Common myeloid progenitor, CD34-positive (primary cell): ENCODE measurements around the gene TBRG4. TPM values are rescaled to one million over a fixed set of nuclear protein-coding genes. Genes with fewer than 3 reads are reported as not detected.

Experiments
- CTCF ChIA-PET: fragments of 350-600 bp; sonication (Branson Sonifier 250); formaldehyde crosslinking; loops from one replicate; lab custom pipeline; 2021; ENCODE audit warnings: antibody characterized with exemption; lab: Charles Lee
- POLR2A ChIA-PET: fragments of 350-600 bp; sonication (Branson Sonifier 250); formaldehyde crosslinking; loops from one replicate; lab custom pipeline; 2021; ENCODE audit warnings: antibody characterized with exemption; lab: Charles Lee
- DNase-seq, 3 donors: peaks; one replicate each; pipeline versions ENCODE4 v3.0.0 to v3.0.0-alpha.2; 2013
- H3K27ac ChIP-seq, 2 experiments: 1 replicate in 1 of 2; 2 replicates in 1 of 2; pipeline ENCODE4 v1.7.0; 2013; ENCODE audit warnings: inconsistent platforms in 2 of 2, low read length in 2 of 2, mild to moderate bottlenecking in 2 of 2, low read depth in 1 of 2, moderate library complexity in 1 of 2; ENCODE audit not compliant: severe bottlenecking in 2 of 2, insufficient read depth in 1 of 2, poor library complexity in 1 of 2
- H3K27me3 ChIP-seq, 5 experiments: replicated peaks in 2 of 5; 1 replicate in 3 of 5; 2 replicates in 2 of 5; pipeline versions ENCODE4 v1.6.1 to v1.7.0; 2013; ENCODE audit warnings: low read length in 4 of 5, mild to moderate bottlenecking in 2 of 5, moderate library complexity in 2 of 5, inconsistent platforms in 1 of 5; ENCODE audit not compliant: insufficient read depth in 5 of 5, control insufficient read depth in 4 of 5
- H3K36me3 ChIP-seq, 4 experiments: 1 replicate in 2 of 4; 2 replicates in 2 of 4; pipeline versions ENCODE4 v1.6.1 to v1.7.0; 2013; ENCODE audit warnings: low read length in 3 of 4, control low read depth in 1 of 4, mild to moderate bottlenecking in 1 of 4; ENCODE audit not compliant: control insufficient read depth in 4 of 4, insufficient read depth in 4 of 4
- H3K4me1 ChIP-seq, 4 experiments: 1 replicate in 3 of 4; 2 replicates in 1 of 4; pipeline versions ENCODE4 v1.6.1 to v1.7.1; 2013; ENCODE audit warnings: low read length in 3 of 4, mild to moderate bottlenecking in 3 of 4, control low read depth in 1 of 4, inconsistent platforms in 1 of 4, moderate library complexity in 1 of 4; ENCODE audit not compliant: control insufficient read depth in 4 of 4, insufficient read depth in 4 of 4; ENCODE audit errors: control extremely low read depth in 1 of 4
- H3K4me3 ChIP-seq, 7 experiments: 1 replicate in 4 of 7; 2 replicates in 3 of 7; pipeline versions ENCODE4 v1.5.1 to v1.7.0; 2013; ENCODE audit warnings: mild to moderate bottlenecking in 7 of 7, low read length in 6 of 7, moderate library complexity in 6 of 7, inconsistent platforms in 2 of 7, low read depth in 2 of 7, control low read depth in 1 of 7; ENCODE audit not compliant: insufficient read depth in 4 of 7, control insufficient read depth in 1 of 7; ENCODE audit errors: extremely low read depth in 1 of 7
- H3K9me3 ChIP-seq, 5 experiments: 1 replicate in 4 of 5; 2 replicates in 1 of 5; pipeline versions ENCODE4 v1.6.1 to v1.7.1; 2013; ENCODE audit warnings: low read length in 4 of 5, mild to moderate bottlenecking in 2 of 5, inconsistent platforms in 1 of 5, low read depth in 1 of 5, moderate library complexity in 1 of 5; ENCODE audit not compliant: control insufficient read depth in 4 of 5, insufficient read depth in 2 of 5; ENCODE audit errors: control extremely low read depth in 1 of 5
- WGBS: methylation state at CpG from one replicate; pipeline ENCODE4 v1.1.5; 2013; ENCODE audit not compliant: insufficient coverage; 5-methylcytosine and 5-hydroxymethylcytosine counted together
- polyA plus RNA-seq: library from polyadenylated mRNA; unstranded; fragments of 120-200 nt; gene quantifications from one replicate; pipeline ENCODE4 v1.2.1, GENCODE V29; 2013

Gene TBRG4
- polyA plus RNA-seq = 32.1 TPM

GRCh38 chr7:45111298-45112223 is at the start of gene TBRG4:
Gene TBRG4 (minus strand): TSS chr7:45111697. CDS start chr7:45109237, 2,460 bp downstream.
- 0% methylated on average over 60 of the region's 64 CpGs for WGBS

GRCh38 chr7:45161138-45161537 is 49.6 kb upstream of the TBRG4 start:
- Histone ChIP-seq H3K36me3 (no peaks in the 10 kb centered on the region), H3K4me3 (no peak overlapping the region), H3K4me1 (peaks cover 0 to 8% (median 3%) of the 10 kb centered on the region in 4 experiments), H3K27ac (no peak overlapping the region), H3K9me3 (peaks cover 0 to 12% (median 6%) of the 10 kb centered on the region in 5 experiments), H3K27me3 (peaks cover 0 to 34% (median 24%) of the 10 kb centered on the region in 5 experiments)
- POLR2A ChIA-PET = no interaction called here
- 92% methylated on average over 2 of the region's 4 CpGs for WGBS
- DNase-seq = no peak
- CTCF ChIA-PET = interaction anchor here (1.7 to 2.0 kb wide), 2 partner anchors 17 to 98 kb away, joined by 5 to 6 read pairs; no protein-coding TSS in a partner anchor

More at GRCh38 chr7:45111298-45112223, at the start of gene TBRG4:
- DNase-seq = peak; percentile 97 to 98 (median 98)
- peaks cover 3 to 29% (median 22%) of the 10 kb centered on the region in 4 experiments for H3K4me1 ChIP-seq
- peak within 1 kb of the TSS; percentile 94 to 99 for H3K27ac ChIP-seq
- peak within 1 kb of the TSS; percentile 65 to 99 (median 90) for H3K4me3 ChIP-seq
- POLR2A ChIA-PET = interaction anchor here (0.6 to 1.7 kb wide), 11 partner anchors 8 to 530 kb away, joined by 3 to 9 read pairs (median 4); partner anchors contain the start of genes CCM2 and PURB
- H3K27me3 ChIP-seq = no peaks in the 10 kb centered on the region
- no peaks in the 10 kb centered on the region for H3K9me3 ChIP-seq
- CTCF ChIA-PET = interaction anchor here (0.7 to 10.3 kb wide), 5 partner anchors 15 to 139 kb away, joined by 3 to 85 read pairs (median 5); no protein-coding TSS in a partner anchor
- H3K36me3 ChIP-seq = peaks cover 6 to 29% (median 21%) of the 10 kb centered on the region in 4 experiments

- ChIA-PET POLR2A (no interaction called here), CTCF (interaction anchor here (1.7 to 2.0 kb wide), 2 partner anchors 18 to 98 kb away, joined by 5 to 6 read pairs; no protein-coding TSS in a partner anchor)
- H3K4me1 ChIP-seq = peaks cover 0 to 8% (median 3%) of the 10 kb centered on the region in 4 experiments
- no peak overlapping the region for H3K4me3 ChIP-seq
- H3K27me3 ChIP-seq = peaks cover 0 to 38% (median 25%) of the 10 kb centered on the region in 5 experiments
- DNase-seq = peak in 2 of 3 donors; percentile 39
- peaks cover 0 to 12% (median 6%) of the 10 kb centered on the region in 5 experiments for H3K9me3 ChIP-seq
- no peak overlapping the region for H3K27ac ChIP-seq
- 60% methylated on average over 10 of the region's 10 CpGs for WGBS
- no peaks in the 10 kb centered on the region for H3K36me3 ChIP-seq
These were observed 49.0 kb upstream of the TBRG4 start for GRCh38 chr7:45160417-45160881.

GRCh38 chr7:45159296-45159695 is 47.8 kb upstream of the TBRG4 start:
- H3K9me3 ChIP-seq = peaks cover 0 to 8% (median 5%) of the 10 kb centered on the region in 5 experiments
- no peak overlapping the region for H3K4me3 ChIP-seq
- peaks cover 0 to 8% (median 7%) of the 10 kb centered on the region in 4 experiments for H3K4me1 ChIP-seq
- WGBS = 93% methylated on average over 3 of the region's 4 CpGs
- CTCF ChIA-PET = interaction anchor here (0.8 to 1.7 kb wide), 3 partner anchors 99 to 101 kb away, joined by 4 to 5 read pairs (median 4); no protein-coding TSS in a partner anchor
- POLR2A ChIA-PET = no interaction called here
- H3K36me3 ChIP-seq = no peaks in the 10 kb centered on the region
- no peak overlapping the region for H3K27ac ChIP-seq
- no peak for DNase-seq
- peaks cover 0 to 38% (median 25%) of the 10 kb centered on the region in 5 experiments for H3K27me3 ChIP-seq

GRCh38 chr7:45158471-45158870 is 47.0 kb upstream of the TBRG4 start:
- peaks cover 0 to 38% (median 25%) of the 10 kb centered on the region in 5 experiments for H3K27me3 ChIP-seq
- WGBS = 100% methylated on average over 1 of the region's 1 CpG
- peaks cover 0 to under 1% (median 0%) of the 10 kb centered on the region in 5 experiments for H3K9me3 ChIP-seq
- no peaks in the 10 kb centered on the region for H3K36me3 ChIP-seq
- no peak for DNase-seq
- POLR2A ChIA-PET = no interaction called here
- H3K4me3 ChIP-seq = no peak overlapping the region
- no peak overlapping the region for H3K27ac ChIP-seq
- peaks cover under 1 to 14% (median 11%) of the 10 kb centered on the region in 4 experiments for H3K4me1 ChIP-seq
- CTCF ChIA-PET = interaction anchor here (0.6 to 1.4 kb wide), 4 partner anchors 9 to 695 kb away, joined by 3 to 4 read pairs (median 4); no protein-coding TSS in a partner anchor

GRCh38 chr7:45157653-45158401 is 46.3 kb upstream of the TBRG4 start, which contains the start of gene RAMP3:
Gene RAMP3 (plus strand): TSS chr7:45157791. CDS start chr7:45157829, 38 bp downstream.
- POLR2A ChIA-PET = no interaction called here
- H3K4me1 ChIP-seq = peaks cover 2 to 20% (median 14%) of the 10 kb centered on the region in 4 experiments
- H3K9me3 ChIP-seq = no peaks in the 10 kb centered on the region
- peak in 2 of 3 donors; percentile 37 to 47 for DNase-seq
- H3K27ac ChIP-seq = no peak within 1 kb of the TSS
- H3K27me3 ChIP-seq = peaks cover 0 to 38% (median 25%) of the 10 kb centered on the region in 5 experiments
- 25% methylated on average over 40 of the region's 56 CpGs for WGBS
- CTCF ChIA-PET = interaction anchor here (0.6 to 6.2 kb wide), 5 partner anchors 9 to 696 kb away, joined by 3 to 57 read pairs (median 3); no protein-coding TSS in a partner anchor
- no peaks in the 10 kb centered on the region for H3K36me3 ChIP-seq
- peak within 1 kb of the TSS in 3 of 7 experiments; percentile 32 to 48 (median 38) for H3K4me3 ChIP-seq
